SK-N-MC (cell line): Measurements from ENCODE around the gene RBM20.

Experiments used
- EZH2 ChIP-seq: fragments of 200-600 bp; sonication (generic); IDR thresholded peaks from one replicate; pipeline ENCODE4 v1.6.1; 2017; ENCODE audit warnings: antibody characterized with exemption
- FOXP2 ChIP-seq: optimal IDR thresholded peaks from 2 replicates; pipeline ENCODE3; 2011; ENCODE audit warnings: mild to moderate bottlenecking, moderate library complexity; ENCODE audit not compliant: insufficient read depth; ENCODE audit errors: extremely low read length, control extremely low read depth
- POLR2AphosphoS5 ChIP-seq: IDR thresholded peaks from 2 replicates; pipeline ENCODE4 v1.6.1; 2012; ENCODE audit warnings: mild to moderate bottlenecking, low read depth, low read length, borderline replicate concordance

DNA sequence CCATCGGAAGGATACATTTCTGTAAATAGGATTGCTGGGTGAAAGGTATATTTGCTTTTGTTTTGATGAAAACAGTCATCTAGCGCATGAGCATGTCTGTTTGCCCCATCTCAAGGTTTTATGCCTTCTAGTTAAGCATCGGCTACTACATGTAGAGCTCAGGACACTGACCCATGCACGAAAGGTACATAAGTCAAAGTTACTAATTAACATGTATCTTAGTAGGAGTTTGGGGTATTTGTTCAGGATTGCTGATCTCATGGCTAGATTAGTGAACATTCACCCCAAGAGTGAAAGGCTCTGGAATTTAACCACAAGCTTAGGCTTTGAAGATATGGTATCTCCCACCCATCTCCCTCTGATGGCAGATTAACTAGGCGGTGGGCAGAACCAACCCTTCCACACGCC lies 91.5 kb downstream of the RBM20 start:
- TF ChIP-seq POLR2AphosphoS5 (no peak), EZH2 (no peak), FOXP2 (no peak)
